Measurements from ENCODE around the gene DENND1C. TPM values are rescaled to one million over a fixed set of nuclear protein-coding genes. Genes with fewer than 3 reads are reported as not detected.

DENND1C gene
- polyA plus RNA-seq, 2 of the 4 experiments (the other 2 are of a cell fraction): 0.30 to 0.32 TPM

- Histone ChIP-seq H3K9me3 (no peaks in the 10 kb centered on the region), H3K4me3 (peak overlapping the region; percentile 76), H3K4me1 (peaks cover 32% of the 10 kb centered on the region), H3K27ac (peak overlapping the region; percentile 98 to 99), H3K4me2 (peak overlapping the region; percentile 98)
- ATAC-seq: no peak
- DNase-seq (ENCODE audit: low read depth in 1 of 2, low spot score in 1 of 2): no peak
- FAIRE-seq: no peak
- WGBS (ENCODE audit: missing lambda C conversion rate): 44% methylated on average over 2 of the region's 2 CpGs
- POLR2A ChIA-PET: interaction anchor here (0.7 to 1.4 kb wide), 15 partner anchors 9 to 271 kb away, joined by 3 to 22 read pairs (median 4); partner anchors contain the start of genes CD70 and GPR108
- TF ChIP-seq FOXS1 (CRISPR knock-in tag; IDR thresholded peaks at IDR 0.05): no peak
- no peak for TF ChIP-seq ZNF302 (CRISPR knock-in tag; IDR thresholded peaks at IDR 0.05)
- TF ChIP-seq HMGXB4 (CRISPR knock-in tag; IDR thresholded peaks at IDR 0.05; ENCODE audit: borderline replicate concordance): no peak
- no peak for TF ChIP-seq FOSL2 (IDR thresholded peaks at IDR 0.05)
- TF ChIP-seq FOSL2 (CRISPR knock-in tag; IDR thresholded peaks at IDR 0.05): no peak
- TF ChIP-seq EHF (CRISPR knock-in tag; IDR thresholded peaks at IDR 0.05): no peak
- TF ChIP-seq RNF2 (IDR thresholded peaks at IDR 0.05; ENCODE audit: borderline replicate concordance, low read depth): no peak
- TF ChIP-seq ELK1 (IDR thresholded peaks at IDR 0.05; ENCODE audit: low read depth, low read length): no peak
- no peak for TF ChIP-seq HEYL (CRISPR knock-in tag; IDR thresholded peaks at IDR 0.05)
- no peak for TF ChIP-seq RFX5 (IDR thresholded peaks at IDR 0.05)
- CTCF ChIA-PET: no interaction called here
These were observed 48.4 kb upstream of the DENND1C start for GRCh38 chr19:6529937-6530385.

GRCh38 chr19:6529351-6529750, 47.8 kb upstream of the DENND1C start:
- FAIRE-seq (no peak), ATAC-seq (no peak), DNase-seq (ENCODE audit: low read depth in 1 of 2, low spot score in 1 of 2) (no peak)
- WGBS (ENCODE audit: missing lambda C conversion rate): 100% methylated on average over 1 of the region's 2 CpGs
- no peak overlapping the region for H3K4me3 ChIP-seq
- peak overlapping the region in 1 of 2 experiments; percentile 99; a peak in 3 of 6 replicates for H3K27ac ChIP-seq
- CTCF ChIA-PET: no interaction called here
- peaks cover 32% of the 10 kb centered on the region for H3K4me1 ChIP-seq
- POLR2A ChIA-PET: no interaction called here
- TF ChIP-seq ATOH8 (CRISPR knock-in tag; IDR thresholded peaks at IDR 0.05; ENCODE audit: low read depth): no peak
- TF ChIP-seq CHD2 (IDR thresholded peaks at IDR 0.05; ENCODE audit: low read length, partially characterized antibody): no peak
- no peak for TF ChIP-seq NFE2L2 (conservative IDR thresholded peaks at IDR 0.05; ENCODE audit: low read length)
- TF ChIP-seq HMGXB4 (CRISPR knock-in tag; IDR thresholded peaks at IDR 0.05; ENCODE audit: borderline replicate concordance): no peak
- no peak for TF ChIP-seq JUNB (IDR thresholded peaks at IDR 0.05)
- no peak for TF ChIP-seq ZSCAN20 (CRISPR knock-in tag; IDR thresholded peaks at IDR 0.05)
- TF ChIP-seq BHLHE40 (IDR thresholded peaks at IDR 0.05; ENCODE audit: low read depth, low read length): no peak
- TF ChIP-seq POLR2A (IDR thresholded peaks at IDR 0.05; ENCODE audit: low read length): no peak
- no peak for TF ChIP-seq CTCF (IDR thresholded peaks at IDR 0.05)
- no peak for TF ChIP-seq EP300 (IDR thresholded peaks at IDR 0.05)
- no peak for TF ChIP-seq ELK1 (IDR thresholded peaks at IDR 0.05; ENCODE audit: low read depth, low read length)
- no peak for TF ChIP-seq HOXB13 (CRISPR knock-in tag; IDR thresholded peaks at IDR 0.05; ENCODE audit: low read depth)
- H3K9me3 ChIP-seq: no peaks in the 10 kb centered on the region
- H3K4me2 ChIP-seq: no peak overlapping the region

Measured in A549 (cell line).